BJ (cell line): ENCODE results near the gene EFNA3. TPM values are rescaled to one million over a fixed set of nuclear protein-coding genes. Genes with fewer than 3 reads are reported as not detected.

Experiments
- CTCF ChIA-PET: fragments of 350-600 bp; formaldehyde crosslinking; extraction: SDS; loops from one replicate; lab custom pipeline; 2021; ENCODE audit warnings: antibody characterized with exemption, inconsistent platforms; lab: Yijun Ruan, JAX
- POLR2A ChIA-PET: fragments of 300-600 bp; sonication (Branson Sonifier 250); formaldehyde crosslinking; extraction: SDS; loops from one replicate; lab custom pipeline; 2021; ENCODE audit warnings: antibody characterized with exemption; lab: Charles Lee
- DNase-seq: peaks from one replicate; pipeline ENCODE4 v3.0.0-alpha.2; 2011; ENCODE audit warnings: low read depth
- H3K27me3 ChIP-seq: 2 replicates; pipeline ENCODE4 v1.6.0; 2011; ENCODE audit warnings: low read length; ENCODE audit not compliant: control insufficient read depth, insufficient read depth
- H3K36me3 ChIP-seq: 2 replicates; pipeline ENCODE4 v1.5.1; 2011; ENCODE audit warnings: low read length; ENCODE audit not compliant: control insufficient read depth, insufficient read depth
- H3K4me3 ChIP-seq: 2 replicates; pipeline ENCODE4 v1.5.1; 2011; ENCODE audit warnings: low read depth, mild to moderate bottlenecking, control low read depth, low read length
- CTCF ChIP-seq: IDR thresholded peaks from 2 replicates; pipeline ENCODE4 v1.5.1; 2011; ENCODE audit warnings: low read depth, mild to moderate bottlenecking, control low read depth, inconsistent platforms, low read length, moderate library complexity; ENCODE audit not compliant: insufficient read depth
- polyA minus RNA-seq: library from RNA; depleted of rRNA, polyadenylated mRNA; stranded (reverse); fragments of >200 nt; gene quantifications from 2 replicates; pipeline ENCODE4 v1.2.3, GENCODE V29; 2011; rRNA and poly(A)+ RNA removed
- polyA plus RNA-seq: library from polyadenylated mRNA; depleted of rRNA; stranded (reverse); fragments of >200 nt; gene quantifications from 2 replicates; pipeline ENCODE4 v1.2.3, GENCODE V29; 2011; rRNA removed

Gene EFNA3, protein sequence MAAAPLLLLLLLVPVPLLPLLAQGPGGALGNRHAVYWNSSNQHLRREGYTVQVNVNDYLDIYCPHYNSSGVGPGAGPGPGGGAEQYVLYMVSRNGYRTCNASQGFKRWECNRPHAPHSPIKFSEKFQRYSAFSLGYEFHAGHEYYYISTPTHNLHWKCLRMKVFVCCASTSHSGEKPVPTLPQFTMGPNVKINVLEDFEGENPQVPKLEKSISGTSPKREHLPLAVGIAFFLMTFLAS
- polyA plus RNA-seq (1.4 and 1.8 TPM in 2 replicates), polyA minus RNA-seq (0.47 and 1.2 TPM in 2 replicates)

DNA sequence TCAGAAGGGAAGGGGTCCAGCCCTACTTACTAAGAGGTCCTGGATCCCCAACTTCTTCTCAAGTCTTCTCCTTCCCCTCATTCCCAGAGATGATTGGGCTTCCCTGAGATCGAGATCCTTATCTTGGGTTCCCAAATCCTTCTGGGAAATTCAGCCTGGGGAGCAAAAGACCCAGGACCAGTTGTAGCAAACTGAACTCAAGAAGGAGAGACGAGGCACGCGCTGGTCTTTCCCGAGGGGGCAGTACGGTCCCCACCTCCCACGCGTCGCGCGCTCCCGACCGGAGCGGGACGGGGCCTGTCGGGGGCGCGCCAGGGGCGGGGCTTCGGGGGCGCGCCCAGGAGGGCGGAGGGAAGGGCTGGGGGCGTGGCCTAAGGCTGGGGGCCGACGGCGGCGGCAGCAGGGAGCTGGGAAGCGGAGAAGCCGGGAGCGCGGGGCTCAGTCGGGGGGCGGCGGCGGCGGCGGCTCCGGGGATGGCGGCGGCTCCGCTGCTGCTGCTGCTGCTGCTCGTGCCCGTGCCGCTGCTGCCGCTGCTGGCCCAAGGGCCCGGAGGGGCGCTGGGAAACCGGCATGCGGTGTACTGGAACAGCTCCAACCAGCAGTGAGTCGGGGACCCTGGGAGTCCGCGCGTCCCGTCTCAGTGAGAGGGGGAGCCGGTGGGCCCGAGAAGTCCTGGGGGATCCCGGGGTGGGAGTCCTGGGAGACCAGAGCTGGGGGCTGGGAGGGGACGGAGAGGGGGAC lies at the start of gene EFNA3:
TSS of gene EFNA3 (plus strand) at position 369 of the 741 bp plus-strand sequence. CDS start at position 474, 105 bp downstream.
- ChIA-PET CTCF (interaction anchor here (0.7 to 2.1 kb wide), 8 partner anchors 10 to 138 kb away, joined by 3 to 9 read pairs (median 4); partner anchors contain the start of genes ADAM15 and EFNA4), POLR2A (no interaction called here)
- no peak for TF ChIP-seq CTCF
- peaks cover 39% of the 10 kb centered on the region for H3K27me3 ChIP-seq
- no peaks in the 10 kb centered on the region for H3K36me3 ChIP-seq
- DNase-seq, result no peak
- H3K4me3 ChIP-seq, result peak within 1 kb of the TSS; percentile 27

DNA sequence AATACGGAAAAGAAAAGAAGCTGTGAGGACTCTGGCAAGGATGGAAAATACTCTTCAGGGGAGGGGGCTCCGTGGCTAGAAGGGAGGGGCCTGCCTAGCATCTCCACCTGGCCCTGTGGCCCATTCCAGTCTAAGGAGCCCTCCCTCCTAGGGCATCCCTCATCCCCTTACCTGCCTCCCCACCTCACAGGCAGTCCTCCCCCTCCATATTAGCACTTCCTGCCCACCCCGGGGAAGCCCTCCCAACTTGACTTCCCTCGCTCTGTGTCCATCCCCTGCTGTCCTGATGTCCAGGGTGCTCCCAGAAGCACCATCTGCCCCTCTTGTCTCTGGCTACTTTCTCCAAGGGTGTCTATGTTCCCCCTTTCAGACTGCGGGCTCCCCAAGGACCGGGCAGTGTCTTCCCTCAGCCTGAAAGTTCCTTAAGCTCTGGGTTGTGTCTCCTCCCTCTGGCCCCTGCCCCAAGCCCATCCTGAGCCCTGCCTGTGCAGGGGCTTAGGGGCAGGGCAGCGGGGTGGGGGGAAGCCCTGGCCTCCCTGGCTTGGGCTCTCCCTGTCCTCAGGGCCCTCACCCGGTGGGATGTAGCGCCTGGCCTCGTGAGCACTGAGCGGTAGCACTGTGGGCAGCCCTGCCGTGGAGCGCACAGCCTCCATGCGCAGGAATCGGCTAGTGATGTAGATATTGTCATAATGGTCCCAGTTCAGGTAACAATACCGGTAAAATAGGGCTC lies 49.0 kb upstream of the EFNA3 start:
- no peak for DNase-seq
- H3K27me3 ChIP-seq, result 0 out of 2 replicates have a peak, but pooled peaks cover 1% of the 10 kb centered on the region
- TF ChIP-seq CTCF, result no peak
- POLR2A ChIA-PET, result no interaction called here
- H3K4me3 ChIP-seq, result no peak overlapping the region
- CTCF ChIA-PET, result interaction anchor here (0.7 to 6.9 kb wide), 2 partner anchors 12 to 15 kb away, joined by 3 to 31 read pairs; no protein-coding TSS in a partner anchor
- no peaks in the 10 kb centered on the region for H3K36me3 ChIP-seq

DNA sequence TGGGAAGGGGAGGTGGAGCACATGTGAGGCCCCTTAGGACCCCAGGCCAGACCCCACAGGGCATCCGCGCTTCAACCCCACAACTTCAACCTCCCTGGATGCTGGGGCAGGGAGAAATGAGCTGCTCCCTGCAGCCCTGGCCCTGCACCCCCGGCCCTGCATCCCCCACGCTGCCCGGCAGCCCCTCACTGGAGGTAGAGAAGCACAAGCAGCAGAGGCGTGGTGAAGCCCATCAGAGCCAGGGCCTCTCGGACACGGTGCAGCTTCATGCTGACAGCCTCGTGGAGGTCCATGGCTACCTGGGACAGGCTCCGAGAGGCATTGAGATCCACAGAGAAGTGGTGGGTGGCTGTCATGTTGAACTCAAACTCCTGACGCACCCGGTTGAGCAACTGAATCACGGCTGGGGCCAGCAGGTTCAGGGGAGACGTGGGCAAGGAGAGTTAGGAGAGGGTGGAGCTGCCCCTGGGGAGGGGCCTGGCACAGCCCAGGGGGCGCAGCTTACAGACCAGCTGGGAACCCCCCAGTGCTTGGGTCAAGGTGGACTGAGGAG lies 48.3 kb upstream of the EFNA3 start:
- Histone ChIP-seq H3K36me3 (no peaks in the 10 kb centered on the region), H3K4me3 (no peak overlapping the region), H3K27me3 (0 out of 2 replicates have a peak, but pooled peaks cover 1% of the 10 kb centered on the region)
- TF ChIP-seq CTCF, result no peak
- DNase-seq, result no peak
- CTCF ChIA-PET, result interaction anchor here (0.7 to 6.9 kb wide), 3 partner anchors 13 to 21 kb away, joined by 3 to 31 read pairs (median 3); partner anchors contain the start of gene ADAM15
- POLR2A ChIA-PET, result no interaction called here

GRCh38 chr1:155030899-155031298 lies 47.7 kb upstream of the EFNA3 start:
- no peak for TF ChIP-seq CTCF
- ChIA-PET CTCF (interaction anchor here (0.7 to 6.9 kb wide), 2 partner anchors 14 to 21 kb away, joined by 3 to 31 read pairs; partner anchors contain the start of gene ADAM15), POLR2A (no interaction called here)
- H3K4me3 ChIP-seq, result no peak overlapping the region
- H3K27me3 ChIP-seq, result peaks cover 1% of the 10 kb centered on the region; the same call in 1 of the 2 replicates
- no peak for DNase-seq
- H3K36me3 ChIP-seq, result no peaks in the 10 kb centered on the region
